Loucy (cell line): Measurements from ENCODE around the gene CD27.

Experiments used
- CTCF ChIP-seq: fragments of 200-600 bp; sonication (generic); conservative IDR thresholded peaks from 2 replicates; pipeline ENCODE4 v1.5.1; 2014; ENCODE audit warnings: mild to moderate bottlenecking, antibody characterized with exemption, low read length
- EZH2phosphoT487 ChIP-seq: fragments of 200-600 bp; IDR thresholded peaks from 2 replicates; pipeline ENCODE4 v1.6.1; 2018; ENCODE audit warnings: antibody characterized with exemption, mild to moderate bottlenecking, moderate library complexity, borderline replicate concordance

DNA sequence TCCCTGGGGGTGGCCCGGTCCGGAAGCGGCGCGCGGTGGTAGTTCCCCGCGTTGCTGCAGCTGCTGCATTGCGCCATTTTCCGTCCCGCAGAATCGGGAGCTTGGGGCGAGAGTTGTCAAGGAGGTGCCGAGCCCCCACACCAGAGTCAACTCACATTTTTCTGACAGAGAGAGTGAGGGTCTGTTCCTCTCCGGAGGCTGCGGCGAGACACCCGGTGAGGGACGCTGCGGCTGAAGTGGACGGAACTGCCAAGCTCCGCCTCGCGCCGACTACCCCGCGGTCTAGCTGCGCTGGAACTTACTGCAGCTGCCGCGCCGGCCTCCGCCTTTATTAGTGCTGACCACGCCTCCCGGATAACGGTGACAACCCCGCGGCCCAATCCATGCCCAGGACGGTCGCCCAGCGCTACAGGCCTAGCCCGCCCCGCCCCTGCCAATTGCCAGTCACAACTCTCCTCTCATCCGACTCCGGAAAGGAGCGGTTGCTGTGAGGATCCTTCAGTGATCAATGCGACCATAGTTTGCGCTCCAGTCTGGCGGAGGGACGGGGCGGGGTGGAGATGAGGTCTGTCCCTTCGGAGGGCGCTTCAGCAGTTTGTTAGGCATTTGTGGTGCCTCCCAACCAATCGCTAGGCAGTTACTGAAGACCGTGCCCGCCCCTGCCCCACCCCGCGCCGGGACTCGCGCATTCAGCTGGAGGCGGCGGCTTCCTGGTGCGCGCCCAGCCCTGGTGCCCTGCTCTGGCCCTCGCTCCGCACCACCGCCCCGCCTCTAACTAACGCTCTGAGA, 25.8 kb downstream of the CD27 start, which contains the start of gene VAMP1:
- TF ChIP-seq CTCF (no peak), EZH2phosphoT487 (no peak)
